HepG2 (cell line): ENCODE data around the gene BPIFA1. TPM values are rescaled to one million over a fixed set of nuclear protein-coding genes. Genes with fewer than 3 reads are reported as not detected.
A peak's percentile ranks its signal among the peaks of the same experiment; 100 is the strongest.

Source experiments
- AFF4 ChIP-seq: sonication (generic); formaldehyde crosslinking; IDR thresholded peaks from 2 replicates; pipeline ENCODE4 v1.4.0; 2020; ENCODE audit warnings: missing genetic modification reagents
- CAMTA2 ChIP-seq: sonication (generic); formaldehyde crosslinking; IDR thresholded peaks from 2 replicates; pipeline ENCODE4 v1.4.0; 2020; ENCODE audit warnings: mild to moderate bottlenecking, missing genetic modification reagents, borderline replicate concordance
- DNMT3B ChIP-seq: conservative IDR thresholded peaks from 2 replicates; pipeline ENCODE4 v1.6.1; 2016; ENCODE audit warnings: missing biosample characterization, control low read depth
- FOSL2 ChIP-seq: sonication (generic); formaldehyde crosslinking; IDR thresholded peaks from 2 replicates; pipeline ENCODE4 v1.4.0; 2020; ENCODE audit warnings: missing genetic modification reagents
- GPN1 ChIP-seq: sonication (generic); formaldehyde crosslinking; IDR thresholded peaks from 2 replicates; pipeline ENCODE4 v1.5.1; 2020; ENCODE audit warnings: missing genetic modification reagents, borderline replicate concordance
- HOXA5 ChIP-seq: sonication (generic); formaldehyde crosslinking; IDR thresholded peaks from 2 replicates; pipeline ENCODE4 v1.4.0; 2020; ENCODE audit warnings: missing genetic modification reagents
- IKZF1 ChIP-seq: fragments of 450-650 bp; IDR thresholded peaks from 2 replicates; pipeline ENCODE4 v1.7.1; 2016
- JUN ChIP-seq: sonication (generic); formaldehyde crosslinking; IDR thresholded peaks from 2 replicates; pipeline ENCODE4 v1.4.0; 2020; ENCODE audit warnings: mild to moderate bottlenecking, missing genetic modification reagents
- JUNB ChIP-seq: sonication (generic); formaldehyde crosslinking; IDR thresholded peaks from 2 replicates; pipeline ENCODE4 v1.8.0; 2022; ENCODE audit warnings: missing genetic modification reagents, mild to moderate bottlenecking, borderline replicate concordance
- KLF12 ChIP-seq: sonication (generic); formaldehyde crosslinking; IDR thresholded peaks from 2 replicates; pipeline ENCODE4 v1.4.0; 2020; ENCODE audit warnings: missing genetic modification reagents, borderline replicate concordance
- KLF13 ChIP-seq: sonication (generic); formaldehyde crosslinking; IDR thresholded peaks from 2 replicates; pipeline ENCODE4 v1.4.0; 2020; ENCODE audit warnings: mild to moderate bottlenecking, missing genetic modification reagents
- NFYB ChIP-seq: sonication (generic); formaldehyde crosslinking; IDR thresholded peaks from 2 replicates; pipeline ENCODE4 v1.4.0; 2020; ENCODE audit warnings: missing genetic modification reagents
- NR2F6 ChIP-seq, 2 experiments: IDR thresholded peaks; 2 replicates each; pipeline ENCODE4 v1.6.1; 2016; ENCODE audit warnings: antibody characterized with exemption in 1 of 2, mild to moderate bottlenecking in 1 of 2
- PHF8 ChIP-seq: sonication (generic); formaldehyde crosslinking; IDR thresholded peaks from 2 replicates; pipeline ENCODE4 v1.5.0; 2020; ENCODE audit warnings: missing genetic modification reagents
- PRDM4 ChIP-seq: sonication (generic); formaldehyde crosslinking; IDR thresholded peaks from 2 replicates; pipeline ENCODE4 v1.9.0; 2021; ENCODE audit warnings: missing genetic modification reagents, borderline replicate concordance
- PTBP1 ChIP-seq: fragments of 200-400 bp; formaldehyde crosslinking; IDR thresholded peaks from 2 replicates; pipeline ENCODE4 v1.6.1; 2018; ENCODE audit warnings: low read length, low read depth; ENCODE audit not compliant: poor library complexity, severe bottlenecking
- REXO4 ChIP-seq: sonication (generic); formaldehyde crosslinking; IDR thresholded peaks from 2 replicates; pipeline ENCODE4 v1.8.0; 2022; ENCODE audit warnings: missing genetic modification reagents, mild to moderate bottlenecking, borderline replicate concordance
- SAP130 ChIP-seq: IDR thresholded peaks from 2 replicates; pipeline ENCODE4 v1.6.1; 2016; ENCODE audit warnings: low read depth
- SOX5 ChIP-seq: IDR thresholded peaks from 2 replicates; pipeline ENCODE4 v1.6.1; 2016; ENCODE audit warnings: borderline replicate concordance
- ZFP90 ChIP-seq: sonication (generic); formaldehyde crosslinking; IDR thresholded peaks from 2 replicates; pipeline ENCODE4 v1.8.0; 2022; ENCODE audit warnings: missing genetic modification reagents, mild to moderate bottlenecking, inconsistent platforms, borderline replicate concordance
- ZFYVE20 ChIP-seq: sonication (generic); formaldehyde crosslinking; IDR thresholded peaks from 2 replicates; pipeline ENCODE4 v1.8.0; 2023; ENCODE audit warnings: low read depth, mild to moderate bottlenecking, moderate library complexity, missing genetic modification reagents, borderline replicate concordance
- ZNF24 ChIP-seq: fragments of 450-650 bp; IDR thresholded peaks from 2 replicates; pipeline ENCODE4 v1.6.1; 2017; ENCODE audit warnings: antibody characterized with exemption, mild to moderate bottlenecking
- ZNF350 ChIP-seq: sonication (generic); formaldehyde crosslinking; IDR thresholded peaks from 2 replicates; pipeline ENCODE4 v1.4.0; 2020; ENCODE audit warnings: mild to moderate bottlenecking, low read depth, missing genetic modification reagents, borderline replicate concordance
- ZNF431 ChIP-seq: sonication (generic); formaldehyde crosslinking; IDR thresholded peaks from 2 replicates; pipeline ENCODE4 v1.9.0; 2022; ENCODE audit warnings: missing genetic modification reagents, low read depth, mild to moderate bottlenecking, borderline replicate concordance
- ZNF552 ChIP-seq: sonication (generic); formaldehyde crosslinking; IDR thresholded peaks from 2 replicates; pipeline ENCODE4 v1.9.0; 2022; ENCODE audit warnings: missing genetic modification reagents, mild to moderate bottlenecking, borderline replicate concordance
- ZNF563 ChIP-seq: sonication (generic); formaldehyde crosslinking; IDR thresholded peaks from 2 replicates; pipeline ENCODE4 v1.8.0; 2022; ENCODE audit warnings: mild to moderate bottlenecking, moderate library complexity, missing genetic modification reagents
- polyA plus RNA-seq, 8 experiments: library from polyadenylated mRNA; depleted of rRNA in 3 of 8; stranded (reverse) in 7 of 8; unstranded in 1 of 8; fragments of >200 nt; fragmentation: Illumina TruSeq in 4 of 8; extraction: Trizol in 4 of 8; gene quantifications; 2 replicates each; pipeline versions ENCODE4 v1.2.1 to v1.2.3, GENCODE V29; 2011 to 2016; ENCODE audit warnings: low read depth in 4 of 8, missing spikeins in 1 of 8, mixed read lengths in 1 of 8; ENCODE audit not compliant: insufficient read depth in 1 of 8
- total RNA-seq, 5 experiments: library from RNA; depleted of rRNA; stranded (reverse); fragments of >200 nt; fragmentation: Illumina TruSeq; extraction: Trizol; gene quantifications; 2 replicates each; pipeline ENCODE4 v1.2.3, GENCODE V29; 2016; ENCODE audit warnings: low read depth in 1 of 5

BPIFA1 gene
- total and polyA plus RNA-seq, 2 of the 13 experiments (the other 11 are each of a cell fraction or from before 2014, with no cell fraction given): not detected

- TF ChIP-seq HOXA5 (no peak), ZNF350 (CRISPR knock-in tag) (peak; percentile 64; the same call in 1 of the 2 replicates), PHF8 (CRISPR knock-in tag) (no peak), NR2F6 (IDR thresholded peaks at IDR 0.05) (no peak), NR2F6 (CRISPR knock-in tag; IDR thresholded peaks at IDR 0.05) (0 out of 2 replicates have a peak, but pooled peaks have one; percentile 12), ZNF431 (CRISPR knock-in tag) (no peak), KLF12 (CRISPR knock-in tag) (no peak), JUN (CRISPR knock-in tag) (no peak), SOX5 (CRISPR knock-in tag) (no peak; the same call in 1 of the 2 replicates), FOSL2 (CRISPR knock-in tag) (0 out of 2 replicates have a peak, but pooled peaks have one; percentile 13), ZFYVE20 (CRISPR knock-in tag) (no peak), AFF4 (CRISPR knock-in tag) (no peak), ZNF563 (CRISPR knock-in tag) (no peak), CAMTA2 (CRISPR knock-in tag) (no peak), ZFP90 (no peak), PRDM4 (CRISPR knock-in tag) (peak; percentile 23; the same call in 1 of the 2 replicates), GPN1 (CRISPR knock-in tag) (no peak), ZNF552 (CRISPR knock-in tag) (0 out of 2 replicates have a peak, but pooled peaks have one; percentile 70), NFYB (CRISPR knock-in tag) (no peak), JUNB (no peak), ZNF24 (no peak), REXO4 (CRISPR knock-in tag) (no peak), SAP130 (CRISPR knock-in tag) (no peak; the same call in 1 of the 2 replicates), DNMT3B (CRISPR knock-in tag) (no peak), PTBP1 (no peak), KLF13 (CRISPR knock-in tag) (no peak), IKZF1 (no peak)
Observed at GRCh38 chr20:33281550-33282146, 45.9 kb downstream of the BPIFA1 start (continued).
